NCI-H2081 (cell line): Measurements from ENCODE around the gene BOK.
"Not testable (repeated sequence)": the region's sequence is repeated elsewhere in the genome, so short reads cannot be mapped to it uniquely, and the experiment has no call there.

Experiments used
- DNase-seq, 2 experiments: peaks; one replicate each; lab custom pipeline; 2025; lab: John Stamatoyannopoulos, UW

BOK gene

GRCh38 chr2:241558532-241559322 is at the start of gene BOK:
Gene BOK, plus strand, starts transcription at chr2:241558745. Its CDS starts 739 bp downstream, at chr2:241559484.
- DNase-seq = peak; percentile 26 to 41

GRCh38 chr2:241509155-241509784 is 49.3 kb upstream of the BOK start:
- DNase-seq = no peak

GRCh38 chr2:241511091-241511741 is 47.3 kb upstream of the BOK start:
- DNase-seq = no peak

- no peak for DNase-seq
Measured at GRCh38 chr2:241514553-241514952, 44.0 kb upstream of the BOK start.

- no peak for DNase-seq
Measured at GRCh38 chr2:241514986-241515737, 43.4 kb upstream of the BOK start.

- no peak for DNase-seq
Measured at GRCh38 chr2:241516520-241516965, 42.0 kb upstream of the BOK start.

GRCh38 chr2:241517297-241517696 is 41.2 kb upstream of the BOK start:
- no peak for DNase-seq

GRCh38 chr2:241519669-241520068 is 38.9 kb upstream of the BOK start:
- no peak for DNase-seq

GRCh38 chr2:241522477-241522876 is 36.1 kb upstream of the BOK start:
- DNase-seq = no peak

- not testable (repeated sequence) for DNase-seq
Measured at GRCh38 chr2:241525818-241526780, 32.4 kb upstream of the BOK start.

GRCh38 chr2:241530571-241530970 is 28.0 kb upstream of the BOK start:
- DNase-seq = no peak

GRCh38 chr2:241531161-241531722 is 27.3 kb upstream of the BOK start:
- DNase-seq = no peak

GRCh38 chr2:241532168-241532567 is 26.4 kb upstream of the BOK start:
- no peak for DNase-seq

- no peak for DNase-seq
Measured at GRCh38 chr2:241532733-241533601, 25.6 kb upstream of the BOK start.

GRCh38 chr2:241534293-241534692 is 24.3 kb upstream of the BOK start:
- no peak for DNase-seq

GRCh38 chr2:241534701-241535375 is 23.7 kb upstream of the BOK start:
- DNase-seq = no peak

GRCh38 chr2:241535871-241536655 is 22.5 kb upstream of the BOK start:
- DNase-seq = no peak
